Transverse colon (tissue), 4 donors: ENCODE measurements around the gene FAM131B. TPM values are rescaled to one million over a fixed set of nuclear protein-coding genes. Genes with fewer than 3 reads are reported as not detected.
"Not testable (repeated sequence)": the region's sequence is repeated elsewhere in the genome, so short reads cannot be mapped to it uniquely, and the experiment has no call there.

Source experiments
- DNase-seq: peaks from one replicate; pipeline ENCODE4 v3.0.0-alpha.2; 2019
- H3K27ac ChIP-seq, 4 donors: fragments of 200-600 bp; sonication (generic); 2 replicates each; pipeline ENCODE4 v1.5.1; 2016 to 2018; ENCODE audit warnings: inconsistent platforms in 4 of 4
- H3K27me3 ChIP-seq: fragments of 200-600 bp; sonication (generic); 2 replicates; pipeline ENCODE4 v1.5.1; 2017; ENCODE audit warnings: inconsistent platforms
- H3K36me3 ChIP-seq, 4 donors: fragments of 200-600 bp; sonication (generic); 2 replicates each; pipeline ENCODE4 v1.5.1; 2017 to 2019; ENCODE audit warnings: inconsistent platforms in 4 of 4
- H3K4me1 ChIP-seq, 4 donors: fragments of 200-600 bp; sonication (generic); 2 replicates each; pipeline ENCODE4 v1.5.1; 2017 to 2020; ENCODE audit warnings: inconsistent platforms in 4 of 4
- H3K4me3 ChIP-seq, 4 donors: fragments of 200-600 bp; sonication (generic); 1 replicate in 1 of 4; 2 replicates in 3 of 4; pipeline versions ENCODE4 v1.5.1 to v1.6.1; 2017 to 2019; ENCODE audit warnings: inconsistent platforms in 4 of 4
- H3K9me3 ChIP-seq, 2 donors: fragments of 200-600 bp; sonication (generic); 2 replicates each; pipeline ENCODE4 v1.5.1; 2017 to 2019; ENCODE audit warnings: inconsistent platforms in 2 of 2
- EP300 ChIP-seq: sonication (generic); formaldehyde crosslinking; IDR thresholded peaks from one replicate; pipeline ENCODE4 v1.6.1; 2017; ENCODE audit warnings: antibody characterized with exemption, low read depth
- POLR2A ChIP-seq: fragments of 450-650 bp; IDR thresholded peaks from one replicate; pipeline ENCODE4 v1.6.1; 2016; ENCODE audit warnings: antibody characterized with exemption, mild to moderate bottlenecking, moderate library complexity
- POLR2AphosphoS5 ChIP-seq, 3 donors: sonication (generic); formaldehyde crosslinking; IDR thresholded peaks; one replicate each; pipeline ENCODE4 v1.6.1; 2016; ENCODE audit warnings: antibody characterized with exemption in 3 of 3
- WGBS, 2 donors: methylation state at CpG; one replicate each; pipeline ENCODE4 v1.1.5; 2018; ENCODE audit warnings: low coverage in 1 of 2; 5-methylcytosine and 5-hydroxymethylcytosine counted together
- in situ Hi-C, 4 donors: fragments of 200-750 bp; cut with MboI; loops; one replicate each; pipeline versions ENCODE4 v1.15.0 to v1.15.1; 2017; ENCODE audit warnings: low sequenced_read_pairs in 3 of 4, low pct_ligation_motif_present in 1 of 4, low pct_unique_long_range_greater_than_20kb in 1 of 4
- intact Hi-C: fragments of 100-400 bp; cut with DNase I; formaldehyde crosslinking; loops from one replicate; pipeline ENCODE4 v1.15.1; 2023; ENCODE audit warnings: low total_unique reads
- total RNA-seq, 4 donors: library from RNA; depleted of rRNA; stranded (reverse); fragments of >200 nt; gene quantifications; one replicate each; pipeline ENCODE4 v1.1.0, GENCODE V29; 2016
- TF ChIP-seq, protein P1 (sequence below), 5 experiments: fragments of 200-600 bp in 3 of 5; fragments of 450-650 bp in 2 of 5; sonication (generic) in 3 of 5; IDR thresholded peaks; 1 replicate in 2 of 5; 2 replicates in 3 of 5; pipeline ENCODE4 v1.5.1; 2016 to 2017; ENCODE audit warnings: antibody characterized with exemption in 5 of 5, inconsistent platforms in 3 of 5, mild to moderate bottlenecking in 2 of 5, moderate library complexity in 1 of 5

The FAM131B gene
- total RNA-seq, 4 donors from 2014 or later: 2.2 to 33.4 (median 4.7) TPM

DNA sequence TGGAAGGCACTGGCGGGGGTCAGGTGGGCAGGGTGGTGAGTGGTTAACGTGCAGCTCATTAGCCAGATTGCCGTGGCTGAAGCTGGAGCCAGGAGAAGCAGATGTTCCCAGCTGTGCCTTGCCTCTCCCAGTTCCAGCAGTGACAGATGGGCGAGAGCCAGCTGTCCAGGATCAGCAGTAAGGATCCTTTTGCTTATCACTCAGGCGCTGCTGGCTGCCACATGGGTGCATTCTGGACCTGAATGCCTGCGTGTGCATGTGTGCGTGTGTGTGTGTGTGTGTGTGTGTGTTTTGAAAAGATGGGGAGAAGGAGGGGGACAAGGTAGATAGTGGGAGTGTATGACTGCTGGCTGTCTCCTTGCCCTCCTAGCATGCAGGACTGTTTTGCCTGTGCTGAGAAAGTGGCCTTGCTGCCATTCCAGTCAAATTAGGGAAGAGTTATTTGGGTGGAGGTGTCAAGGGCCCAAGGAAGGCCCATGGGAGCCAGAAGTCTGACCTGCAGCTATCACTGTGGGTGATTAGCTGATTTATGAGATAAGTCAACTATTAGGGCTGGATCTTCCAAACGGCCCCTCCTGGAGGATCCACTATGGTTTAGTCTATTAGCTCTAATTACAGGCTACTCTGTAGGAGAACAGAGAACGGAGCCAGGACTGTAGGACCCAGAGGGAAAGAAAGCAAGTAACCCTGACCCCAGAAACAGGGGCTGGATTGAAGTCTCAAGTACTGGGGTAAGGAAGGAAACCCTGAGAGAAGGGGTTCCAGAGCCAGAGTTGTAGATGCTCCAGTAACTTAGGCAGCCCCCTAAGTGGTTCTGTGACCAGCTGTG, 42.9 kb upstream of the FAM131B start:
- WGBS, 2 donors: 65 to 71% methylated on average over 3 to 9 of the region's 9 CpGs
- Histone ChIP-seq H3K36me3 (no peaks in the 10 kb centered on the region), H3K9me3 (no peaks in the 10 kb centered on the region), H3K27ac (no peak overlapping the region), H3K27me3 (no peaks in the 10 kb centered on the region), H3K4me1 (peaks cover 10 to 30% (median 22%) of the 10 kb centered on the region in 4 donors), H3K4me3 (no peak overlapping the region)
- in situ Hi-C loops: loop anchor here in 1 of 4 donors (10.0 kb wide), 1 partner anchor 161 kb away; no protein-coding TSS in a partner anchor
- DNase-seq: peak; percentile 38
- intact Hi-C loops: loop anchor here (1.0 kb wide), 1 partner anchor 47 kb away; no protein-coding TSS in a partner anchor
- TF ChIP-seq, protein P1, sequence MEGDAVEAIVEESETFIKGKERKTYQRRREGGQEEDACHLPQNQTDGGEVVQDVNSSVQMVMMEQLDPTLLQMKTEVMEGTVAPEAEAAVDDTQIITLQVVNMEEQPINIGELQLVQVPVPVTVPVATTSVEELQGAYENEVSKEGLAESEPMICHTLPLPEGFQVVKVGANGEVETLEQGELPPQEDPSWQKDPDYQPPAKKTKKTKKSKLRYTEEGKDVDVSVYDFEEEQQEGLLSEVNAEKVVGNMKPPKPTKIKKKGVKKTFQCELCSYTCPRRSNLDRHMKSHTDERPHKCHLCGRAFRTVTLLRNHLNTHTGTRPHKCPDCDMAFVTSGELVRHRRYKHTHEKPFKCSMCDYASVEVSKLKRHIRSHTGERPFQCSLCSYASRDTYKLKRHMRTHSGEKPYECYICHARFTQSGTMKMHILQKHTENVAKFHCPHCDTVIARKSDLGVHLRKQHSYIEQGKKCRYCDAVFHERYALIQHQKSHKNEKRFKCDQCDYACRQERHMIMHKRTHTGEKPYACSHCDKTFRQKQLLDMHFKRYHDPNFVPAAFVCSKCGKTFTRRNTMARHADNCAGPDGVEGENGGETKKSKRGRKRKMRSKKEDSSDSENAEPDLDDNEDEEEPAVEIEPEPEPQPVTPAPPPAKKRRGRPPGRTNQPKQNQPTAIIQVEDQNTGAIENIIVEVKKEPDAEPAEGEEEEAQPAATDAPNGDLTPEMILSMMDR (IDR thresholded peaks at IDR 0.05): no peak
- peak; percentile 41 to 80 (median 77) for TF ChIP-seq POLR2AphosphoS5 (IDR thresholded peaks at IDR 0.05)
- TF ChIP-seq EP300: no peak

DNA sequence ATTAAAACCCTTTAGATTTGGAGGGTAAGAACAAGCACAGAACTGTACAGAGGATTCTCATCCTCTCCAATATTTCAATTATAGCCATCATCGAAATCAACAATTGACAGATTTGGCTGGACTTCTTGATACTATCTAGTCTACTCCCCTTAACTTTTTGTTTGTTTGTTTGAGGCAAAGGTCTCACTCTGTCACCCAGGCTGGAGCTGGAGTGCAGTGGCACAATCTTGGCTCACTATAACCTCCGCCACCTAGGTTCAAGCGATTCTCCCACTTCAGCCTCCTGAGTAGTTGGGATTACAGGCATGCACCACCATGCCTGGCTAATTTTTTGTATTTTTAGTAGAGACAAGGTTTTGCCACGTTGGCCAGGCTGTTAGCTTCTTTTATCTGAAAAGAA, 39.7 kb upstream of the FAM131B start:
- DNase-seq, H3K9me3 ChIP-seq, H3K4me3 ChIP-seq, H3K4me1 ChIP-seq, intact Hi-C loops, H3K27me3 ChIP-seq, H3K36me3 ChIP-seq, H3K27ac ChIP-seq: not testable (repeated sequence)
- in situ Hi-C loops: loop anchor here in 1 of 4 donors (10.0 kb wide), 1 partner anchor 157 kb away; no protein-coding TSS in a partner anchor
- WGBS, 2 donors: 84 to 86% methylated on average over 3 to 4 of the region's 4 CpGs

- no peaks in the 10 kb centered on the region for H3K36me3 ChIP-seq
- no peaks in the 10 kb centered on the region for H3K4me1 ChIP-seq
- TF ChIP-seq POLR2AphosphoS5 (IDR thresholded peaks at IDR 0.05) (no peak), POLR2A (no peak), EP300 (no peak)
- TF ChIP-seq, protein P1 (IDR thresholded peaks at IDR 0.05): no peak
- no peaks in the 10 kb centered on the region for H3K9me3 ChIP-seq
- intact Hi-C loops: no loop called here
- DNase-seq: no peak
- WGBS, 2 donors: 90% methylated on average over 12 of the region's 12 CpGs; no CpG with 5 or more reads in 1 of the 2 donors
- no peak overlapping the region for H3K4me3 ChIP-seq
- H3K27me3 ChIP-seq: no peaks in the 10 kb centered on the region
- H3K27ac ChIP-seq: no peak overlapping the region
- in situ Hi-C loops: loop anchor here in 1 of 4 donors (10.0 kb wide), 1 partner anchor 156 kb away; no protein-coding TSS in a partner anchor
These were observed 38.8 kb upstream of the FAM131B start for GRCh38 chr7:143401265-143401664.

- in situ Hi-C loops: loop anchor here in 1 of 4 donors (10.0 kb wide), 1 partner anchor 155 kb away; no protein-coding TSS in a partner anchor
- H3K36me3 ChIP-seq: no peaks in the 10 kb centered on the region
- DNase-seq: no peak
These were observed 37.1 kb upstream of the FAM131B start for GRCh38 chr7:143399642-143400041.

More at GRCh38 chr7:143399642-143400041, 37.1 kb upstream of the FAM131B start:
- Histone ChIP-seq H3K27ac (no peak overlapping the region), H3K4me1 (no peaks in the 10 kb centered on the region), H3K9me3 (no peaks in the 10 kb centered on the region), H3K4me3 (no peak overlapping the region), H3K27me3 (no peaks in the 10 kb centered on the region)
- WGBS, 2 donors: 94% methylated on average over 10 to 20 of the region's 20 CpGs
- TF ChIP-seq EP300: no peak
- TF ChIP-seq POLR2A: no peak
- TF ChIP-seq, protein P1 (IDR thresholded peaks at IDR 0.05): no peak
- TF ChIP-seq POLR2AphosphoS5 (IDR thresholded peaks at IDR 0.05): no peak
- intact Hi-C loops: no loop called here
